Panc1 (cell line): ENCODE measurements around the gene PDGFD. TPM values are rescaled to one million over a fixed set of nuclear protein-coding genes. Genes with fewer than 3 reads are reported as not detected.

Experiments
- ATAC-seq: fragments of 200-7000 bp; cut with Tn5 transposase; 2 replicates; pipeline ENCODE4 v1.9.1; 2020; ENCODE audit warnings: mild to moderate bottlenecking, moderate library complexity
- BruUV-seq: library from RNA; stranded (reverse); fragments of 400-500 nt; replicated peaks from 2 replicates; lab custom pipeline; 2021; lab: Mats Ljungman, UMichigan
- CTCF ChIA-PET: fragments of 300-600 bp; sonication (Branson Sonifier 250); formaldehyde crosslinking; loops from one replicate; lab custom pipeline; 2022; ENCODE audit warnings: antibody characterized with exemption; lab: Charles Lee
- POLR2A ChIA-PET: fragments of 300-600 bp; sonication (Branson Sonifier 250); formaldehyde crosslinking; loops from one replicate; lab custom pipeline; 2022; ENCODE audit warnings: antibody characterized with exemption; lab: Charles Lee
- DNase-seq: peaks from one replicate; pipeline ENCODE4 v3.0.0-alpha.2; 2010; ENCODE audit warnings: low read depth, low spot score
- H3K27ac ChIP-seq: 2 replicates; pipeline ENCODE4 v1.5.1; 2011; ENCODE audit warnings: mild to moderate bottlenecking, low read length, inconsistent platforms
- H3K27me3 ChIP-seq: fragments of 200-500 bp; sonication (Bioruptor generic); 2 replicates; pipeline ENCODE4 v1.6.0; 2014; ENCODE audit warnings: low read length, inconsistent platforms; ENCODE audit not compliant: control insufficient read depth, insufficient read depth
- H3K36me3 ChIP-seq: fragments of 200-500 bp; sonication (Bioruptor generic); 2 replicates; pipeline ENCODE4 v1.5.1; 2014; ENCODE audit warnings: inconsistent platforms, mild to moderate bottlenecking, low read length, moderate library complexity; ENCODE audit not compliant: control insufficient read depth, insufficient read depth
- H3K4me1 ChIP-seq: 2 replicates; pipeline ENCODE4 v1.5.1; 2011; ENCODE audit warnings: inconsistent platforms, mild to moderate bottlenecking, low read length, moderate library complexity; ENCODE audit not compliant: control insufficient read depth, insufficient read depth
- H3K4me3 ChIP-seq, 2 experiments: 2 replicates each; pipeline ENCODE4 v1.5.1; 2011 to 2012; ENCODE audit warnings: low read depth in 2 of 2, low read length in 2 of 2, mild to moderate bottlenecking in 2 of 2, inconsistent platforms in 1 of 2, moderate library complexity in 1 of 2
- H3K9me3 ChIP-seq: fragments of 200-500 bp; sonication (Bioruptor generic); 2 replicates; pipeline ENCODE4 v1.5.1; 2014; ENCODE audit warnings: low read depth, mild to moderate bottlenecking, inconsistent platforms, low read length, moderate library complexity; ENCODE audit not compliant: control insufficient read depth, insufficient read depth
- CTCF ChIP-seq: fragments of 450-650 bp; IDR thresholded peaks from 2 replicates; pipeline ENCODE4 v1.5.1; 2017; ENCODE audit warnings: mild to moderate bottlenecking
- POLR2AphosphoS5 ChIP-seq: IDR thresholded peaks from 2 replicates; pipeline ENCODE4 v1.6.1; 2012; ENCODE audit warnings: mild to moderate bottlenecking, low read depth, low read length, moderate library complexity
- SIN3A ChIP-seq: IDR thresholded peaks from 2 replicates; pipeline ENCODE4 v1.6.1; 2012; ENCODE audit warnings: low read depth, mild to moderate bottlenecking, low read length, moderate library complexity, borderline replicate concordance; ENCODE audit not compliant: insufficient read depth
- TCF7L2 ChIP-seq: IDR thresholded peaks from 2 replicates; pipeline ENCODE4 v1.6.1; 2011; ENCODE audit warnings: mild to moderate bottlenecking, low read depth, low read length, inconsistent platforms
- in situ Hi-C: cut with HindIII; loops from 2 replicates; pipeline ENCODE4 v1.10.0; 2016; ENCODE audit warnings: low sequenced_read_pairs, low pct_unique_long_range_greater_than_20kb
- intact Hi-C: fragments of 100-400 bp; cut with micrococcal nuclease; formaldehyde crosslinking; loops from one replicate; pipeline ENCODE4 v1.10.0; 2022; ENCODE audit not compliant: unreplicated experiment
- total RNA-seq: library from RNA; stranded (reverse); gene quantifications from one replicate; pipeline ENCODE4 v1.2.1, GENCODE V29; 2021; ENCODE audit not compliant: unreplicated experiment
- TF ChIP-seq, protein P1 (sequence below), 2 experiments: IDR thresholded peaks; 2 replicates each; pipeline ENCODE4 v1.6.1; 2011 to 2012; ENCODE audit warnings: low read depth in 2 of 2, control low read depth in 1 of 2, low read length in 1 of 2, mild to moderate bottlenecking in 1 of 2, moderate library complexity in 1 of 2; ENCODE audit not compliant: insufficient read depth in 1 of 2

The PDGFD gene
- total RNA-seq, 1 experiment from 2014 or later: 1.3 TPM

DNA sequence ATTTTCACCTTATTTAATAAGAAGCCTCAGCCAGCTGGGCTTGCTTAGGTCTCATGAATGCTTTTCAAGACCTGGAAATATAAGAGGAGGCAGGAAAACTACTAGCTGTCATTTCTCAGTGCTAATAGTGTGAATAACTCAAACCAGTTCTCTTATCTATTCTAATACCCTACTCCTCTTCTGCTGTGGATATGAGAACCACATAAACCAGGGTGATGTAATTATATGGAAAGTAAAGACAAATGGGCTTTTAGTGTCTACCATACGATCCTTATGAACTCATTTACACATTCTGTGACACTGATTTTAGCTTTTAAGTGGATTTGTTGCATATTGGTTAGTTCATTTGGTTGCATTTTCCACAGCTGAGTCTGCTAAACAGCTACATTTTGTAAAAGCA, 8.6 kb downstream of the PDGFD start:
- intact Hi-C loops (no loop called here), in situ Hi-C loops (no loop called here)
- Histone ChIP-seq H3K9me3 (no peaks in the 10 kb centered on the region), H3K4me1 (no peaks in the 10 kb centered on the region), H3K36me3 (no peaks in the 10 kb centered on the region), H3K27ac (no peak overlapping the region), H3K4me3 (no peak overlapping the region), H3K27me3 (no peaks in the 10 kb centered on the region)
- ChIA-PET POLR2A (no interaction called here), CTCF (no interaction called here)
- no TSS peak for BruUV-seq
- ATAC-seq (no peak), DNase-seq (no peak)
- TF ChIP-seq CTCF (no peak), SIN3A (no peak), TCF7L2 (no peak), POLR2AphosphoS5 (no peak)
- TF ChIP-seq, protein P1, sequence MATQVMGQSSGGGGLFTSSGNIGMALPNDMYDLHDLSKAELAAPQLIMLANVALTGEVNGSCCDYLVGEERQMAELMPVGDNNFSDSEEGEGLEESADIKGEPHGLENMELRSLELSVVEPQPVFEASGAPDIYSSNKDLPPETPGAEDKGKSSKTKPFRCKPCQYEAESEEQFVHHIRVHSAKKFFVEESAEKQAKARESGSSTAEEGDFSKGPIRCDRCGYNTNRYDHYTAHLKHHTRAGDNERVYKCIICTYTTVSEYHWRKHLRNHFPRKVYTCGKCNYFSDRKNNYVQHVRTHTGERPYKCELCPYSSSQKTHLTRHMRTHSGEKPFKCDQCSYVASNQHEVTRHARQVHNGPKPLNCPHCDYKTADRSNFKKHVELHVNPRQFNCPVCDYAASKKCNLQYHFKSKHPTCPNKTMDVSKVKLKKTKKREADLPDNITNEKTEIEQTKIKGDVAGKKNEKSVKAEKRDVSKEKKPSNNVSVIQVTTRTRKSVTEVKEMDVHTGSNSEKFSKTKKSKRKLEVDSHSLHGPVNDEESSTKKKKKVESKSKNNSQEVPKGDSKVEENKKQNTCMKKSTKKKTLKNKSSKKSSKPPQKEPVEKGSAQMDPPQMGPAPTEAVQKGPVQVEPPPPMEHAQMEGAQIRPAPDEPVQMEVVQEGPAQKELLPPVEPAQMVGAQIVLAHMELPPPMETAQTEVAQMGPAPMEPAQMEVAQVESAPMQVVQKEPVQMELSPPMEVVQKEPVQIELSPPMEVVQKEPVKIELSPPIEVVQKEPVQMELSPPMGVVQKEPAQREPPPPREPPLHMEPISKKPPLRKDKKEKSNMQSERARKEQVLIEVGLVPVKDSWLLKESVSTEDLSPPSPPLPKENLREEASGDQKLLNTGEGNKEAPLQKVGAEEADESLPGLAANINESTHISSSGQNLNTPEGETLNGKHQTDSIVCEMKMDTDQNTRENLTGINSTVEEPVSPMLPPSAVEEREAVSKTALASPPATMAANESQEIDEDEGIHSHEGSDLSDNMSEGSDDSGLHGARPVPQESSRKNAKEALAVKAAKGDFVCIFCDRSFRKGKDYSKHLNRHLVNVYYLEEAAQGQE (IDR thresholded peaks at IDR 0.05; ENCODE audit: insufficient read depth in 1 of 2, low read depth in 2 of 2, low read length in 1 of 2): no peak

DNA sequence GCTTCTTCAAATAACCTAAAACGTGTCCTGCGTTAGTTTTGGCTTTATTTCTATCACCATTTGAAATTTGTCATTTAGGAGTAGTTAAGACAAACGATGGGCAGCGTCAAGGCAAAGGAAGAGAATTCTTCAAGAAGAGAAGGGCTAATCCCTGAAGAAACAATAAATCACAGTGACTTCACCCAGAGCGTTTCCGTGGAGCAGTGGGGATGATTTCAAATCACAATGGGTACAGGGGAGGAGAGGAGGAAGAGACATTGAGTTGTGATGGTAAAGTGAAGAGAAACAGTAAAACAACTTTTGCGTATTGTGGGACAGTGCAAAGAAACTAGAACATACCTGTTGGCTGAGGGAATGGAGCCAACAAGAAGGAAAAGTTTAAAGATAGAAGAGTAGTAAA, 9.7 kb downstream of the PDGFD start:
- no peak for DNase-seq
- Histone ChIP-seq H3K27me3 (no peaks in the 10 kb centered on the region), H3K27ac (no peak overlapping the region), H3K9me3 (no peaks in the 10 kb centered on the region), H3K36me3 (no peaks in the 10 kb centered on the region), H3K4me3 (no peak overlapping the region), H3K4me1 (no peaks in the 10 kb centered on the region)
- ChIA-PET CTCF (no interaction called here), POLR2A (no interaction called here)
- TF ChIP-seq SIN3A (no peak), POLR2AphosphoS5 (no peak), CTCF (no peak), TCF7L2 (no peak)
- TF ChIP-seq, protein P1 (IDR thresholded peaks at IDR 0.05; ENCODE audit: insufficient read depth in 1 of 2, low read depth in 2 of 2, low read length in 1 of 2): no peak
- no peak for ATAC-seq
- in situ Hi-C loops (no loop called here), intact Hi-C loops (no loop called here)
- BruUV-seq: no TSS peak
